Measurements from ENCODE around the gene SIL1.

Gene SIL1

DNA sequence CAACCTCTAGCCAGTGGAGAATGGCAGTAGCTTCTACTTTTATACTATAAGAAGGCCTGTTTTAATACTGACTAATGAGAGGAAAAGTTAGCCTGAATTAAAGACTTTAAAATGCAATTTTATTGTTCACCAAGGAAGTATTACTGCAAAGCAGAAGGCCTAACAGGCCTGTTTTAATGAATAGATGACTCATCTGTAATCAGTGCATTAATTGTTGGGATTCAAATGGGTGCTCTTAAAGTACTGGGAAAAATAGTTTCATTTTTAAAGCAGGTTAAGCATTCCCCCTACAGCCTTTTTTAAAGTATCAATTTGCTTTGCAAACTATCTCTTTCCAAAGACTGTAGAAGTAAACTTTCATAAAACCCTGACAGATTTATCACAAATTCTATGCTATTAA, 147.7 kb downstream of the SIL1 start:
- Histone ChIP-seq H3F3A (ENCODE audit: control insufficient read depth, insufficient read depth) (no peaks in the 10 kb centered on the region), H3K27me3 (ENCODE audit: control insufficient read depth, low read length) (no peaks in the 10 kb centered on the region), H3K9me3 (ENCODE audit: control insufficient read depth, insufficient read depth, low read length) (no peaks in the 10 kb centered on the region), H3K4me2 (ENCODE audit: low read length) (no peak overlapping the region), H3K4me1 (ENCODE audit: control insufficient read depth, low read length) (no peaks in the 10 kb centered on the region), H3K9me2 (replicated peaks; ENCODE audit: control insufficient read depth, low read length) (no peaks in the 10 kb centered on the region), H3K79me2 (ENCODE audit: control insufficient read depth, low read length) (no peaks in the 10 kb centered on the region), H3K36me3 (ENCODE audit: control insufficient read depth, low read length) (no peaks in the 10 kb centered on the region), H3K27ac (ENCODE audit: low read depth, low read length) (no peak overlapping the region), H4K20me1 (ENCODE audit: control insufficient read depth, insufficient read depth, low read depth, low read length) (no peaks in the 10 kb centered on the region), H3K4me3 (ENCODE audit: low read length) (no peak overlapping the region)
- no peak for TF ChIP-seq EZH2phosphoT487 (IDR thresholded peaks at IDR 0.05; ENCODE audit: borderline replicate concordance, low read length)
- TF ChIP-seq, protein P1, sequence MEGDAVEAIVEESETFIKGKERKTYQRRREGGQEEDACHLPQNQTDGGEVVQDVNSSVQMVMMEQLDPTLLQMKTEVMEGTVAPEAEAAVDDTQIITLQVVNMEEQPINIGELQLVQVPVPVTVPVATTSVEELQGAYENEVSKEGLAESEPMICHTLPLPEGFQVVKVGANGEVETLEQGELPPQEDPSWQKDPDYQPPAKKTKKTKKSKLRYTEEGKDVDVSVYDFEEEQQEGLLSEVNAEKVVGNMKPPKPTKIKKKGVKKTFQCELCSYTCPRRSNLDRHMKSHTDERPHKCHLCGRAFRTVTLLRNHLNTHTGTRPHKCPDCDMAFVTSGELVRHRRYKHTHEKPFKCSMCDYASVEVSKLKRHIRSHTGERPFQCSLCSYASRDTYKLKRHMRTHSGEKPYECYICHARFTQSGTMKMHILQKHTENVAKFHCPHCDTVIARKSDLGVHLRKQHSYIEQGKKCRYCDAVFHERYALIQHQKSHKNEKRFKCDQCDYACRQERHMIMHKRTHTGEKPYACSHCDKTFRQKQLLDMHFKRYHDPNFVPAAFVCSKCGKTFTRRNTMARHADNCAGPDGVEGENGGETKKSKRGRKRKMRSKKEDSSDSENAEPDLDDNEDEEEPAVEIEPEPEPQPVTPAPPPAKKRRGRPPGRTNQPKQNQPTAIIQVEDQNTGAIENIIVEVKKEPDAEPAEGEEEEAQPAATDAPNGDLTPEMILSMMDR (IDR thresholded peaks at IDR 0.05; ENCODE audit: low read depth, low read length, poor library complexity, severe bottlenecking): no peak

DNA sequence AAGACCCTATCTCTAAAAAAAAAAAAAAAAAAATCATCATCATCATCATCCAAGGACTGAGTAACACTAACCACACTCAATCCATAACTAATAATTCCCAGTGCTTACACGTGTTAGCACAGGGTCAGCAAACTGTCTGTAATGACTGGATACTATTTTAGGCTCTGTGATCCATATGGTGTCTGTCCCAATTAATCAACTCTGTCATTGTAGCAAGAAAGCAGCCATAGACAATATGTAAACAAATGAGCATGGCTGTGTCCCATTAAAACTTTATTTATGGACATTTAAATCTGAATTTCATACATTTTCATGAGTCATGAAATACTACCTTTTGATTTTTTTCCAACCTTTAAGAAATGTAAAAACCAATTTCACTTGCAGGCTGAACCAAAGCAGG, 148.4 kb downstream of the SIL1 start:
- Histone ChIP-seq H3K4me3 (ENCODE audit: low read length) (no peak overlapping the region), H3K27me3 (ENCODE audit: control insufficient read depth, low read length) (no peaks in the 10 kb centered on the region), H3K9me3 (ENCODE audit: control insufficient read depth, insufficient read depth, low read length) (no peaks in the 10 kb centered on the region), H3K4me1 (ENCODE audit: control insufficient read depth, low read length) (no peaks in the 10 kb centered on the region), H3F3A (ENCODE audit: control insufficient read depth, insufficient read depth) (no peaks in the 10 kb centered on the region), H3K27ac (ENCODE audit: low read depth, low read length) (no peak overlapping the region), H4K20me1 (ENCODE audit: control insufficient read depth, insufficient read depth, low read depth, low read length) (no peaks in the 10 kb centered on the region), H3K79me2 (ENCODE audit: control insufficient read depth, low read length) (no peaks in the 10 kb centered on the region), H3K4me2 (ENCODE audit: low read length) (no peak overlapping the region), H3K36me3 (ENCODE audit: control insufficient read depth, low read length) (no peaks in the 10 kb centered on the region), H3K9me2 (replicated peaks; ENCODE audit: control insufficient read depth, low read length) (no peaks in the 10 kb centered on the region)
- TF ChIP-seq, protein P1 (IDR thresholded peaks at IDR 0.05; ENCODE audit: low read depth, low read length, poor library complexity, severe bottlenecking): no peak
- TF ChIP-seq EZH2phosphoT487 (IDR thresholded peaks at IDR 0.05; ENCODE audit: borderline replicate concordance, low read length): no peak

DNA sequence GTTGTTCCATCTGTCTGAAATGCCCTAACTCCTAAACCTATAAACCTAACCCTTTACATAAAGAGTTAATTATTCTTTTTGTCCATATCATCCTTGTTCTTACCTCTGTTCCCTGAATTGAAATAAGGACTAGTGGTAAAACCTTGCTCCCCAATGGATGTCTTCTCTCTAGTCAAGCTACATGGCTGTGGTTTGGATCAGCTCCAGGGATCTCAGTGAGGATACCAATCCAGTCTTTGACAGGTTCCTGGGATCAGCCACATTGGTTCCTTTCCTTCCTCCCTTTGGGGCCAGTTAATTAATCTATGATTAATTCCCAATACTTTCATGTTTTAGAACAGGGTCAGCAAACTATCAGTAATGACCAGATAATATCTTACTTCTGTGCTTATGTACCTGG, 151.6 kb downstream of the SIL1 start:
- H3K4me1 ChIP-seq (ENCODE audit: control insufficient read depth, low read length): no peaks in the 10 kb centered on the region
- TF ChIP-seq EZH2phosphoT487 (IDR thresholded peaks at IDR 0.05; ENCODE audit: borderline replicate concordance, low read length): no peak
- TF ChIP-seq, protein P1 (IDR thresholded peaks at IDR 0.05; ENCODE audit: low read depth, low read length, poor library complexity, severe bottlenecking): no peak

More for the DNA sequence above, 151.6 kb downstream of the SIL1 start:
- H3K4me3 ChIP-seq (ENCODE audit: low read length): no peak overlapping the region
- no peaks in the 10 kb centered on the region for H4K20me1 ChIP-seq (ENCODE audit: control insufficient read depth, insufficient read depth, low read depth, low read length)
- no peaks in the 10 kb centered on the region for H3K27me3 ChIP-seq (ENCODE audit: control insufficient read depth, low read length)
- H3K9me2 ChIP-seq (replicated peaks; ENCODE audit: control insufficient read depth, low read length): no peaks in the 10 kb centered on the region
- H3K27ac ChIP-seq (ENCODE audit: low read depth, low read length): no peak overlapping the region
- H3F3A ChIP-seq (ENCODE audit: control insufficient read depth, insufficient read depth): no peaks in the 10 kb centered on the region
- no peaks in the 10 kb centered on the region for H3K79me2 ChIP-seq (ENCODE audit: control insufficient read depth, low read length)
- H3K4me2 ChIP-seq (ENCODE audit: low read length): no peak overlapping the region
- H3K9me3 ChIP-seq (ENCODE audit: control insufficient read depth, insufficient read depth, low read length): no peaks in the 10 kb centered on the region
- no peaks in the 10 kb centered on the region for H3K36me3 ChIP-seq (ENCODE audit: control insufficient read depth, low read length)
